H4 (cell line): Measurements from ENCODE around the gene IFNG. TPM values are rescaled to one million over a fixed set of nuclear protein-coding genes. Genes with fewer than 3 reads are reported as not detected.

Experiments used
- DNase-seq: peaks from one replicate; pipeline ENCODE4 v3.0.0-alpha.2; 2015; ENCODE audit warnings: low spot score
- total RNA-seq: library from RNA; depleted of rRNA; stranded (reverse); fragments of >200 nt; shearing (Covaris generic); gene quantifications from 2 replicates; pipeline ENCODE4 v1.2.3, GENCODE V29; 2014; rRNA removed

Gene IFNG
- total RNA-seq, 1 experiment from 2014 or later: not detected

GRCh38 chr12:68115281-68115680 lies 44.3 kb downstream of the IFNG start:
- no peak for DNase-seq

GRCh38 chr12:68114606-68115005 lies 44.9 kb downstream of the IFNG start:
- DNase-seq: no peak

DNA sequence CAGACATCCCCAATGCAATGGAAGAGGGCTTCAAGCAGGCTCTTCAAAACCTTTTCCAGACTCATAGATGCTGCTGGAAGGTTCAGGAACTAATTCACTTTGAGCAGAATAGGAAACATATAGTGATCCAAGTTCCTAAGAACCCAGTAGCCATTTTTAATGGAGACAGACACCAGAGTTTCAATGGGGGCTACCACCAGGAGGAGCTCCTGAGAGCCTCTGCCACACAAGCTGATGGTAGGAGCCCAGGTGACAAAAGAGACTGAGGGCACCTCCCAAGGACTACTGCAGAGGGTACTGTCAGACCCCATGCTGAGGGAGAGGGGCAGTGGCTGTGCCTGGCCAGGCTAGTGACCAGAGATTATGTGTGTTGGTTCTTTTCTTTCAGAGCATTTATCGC lies 45.9 kb downstream of the IFNG start:
- DNase-seq: no peak

GRCh38 chr12:68111995-68112394 lies 47.5 kb downstream of the IFNG start:
- no peak for DNase-seq

GRCh38 chr12:68109444-68110217 lies 49.9 kb downstream of the IFNG start:
- DNase-seq: no peak

- DNase-seq: no peak
Measured at GRCh38 chr12:68109001-68109400, 50.5 kb downstream of the IFNG start.

DNA sequence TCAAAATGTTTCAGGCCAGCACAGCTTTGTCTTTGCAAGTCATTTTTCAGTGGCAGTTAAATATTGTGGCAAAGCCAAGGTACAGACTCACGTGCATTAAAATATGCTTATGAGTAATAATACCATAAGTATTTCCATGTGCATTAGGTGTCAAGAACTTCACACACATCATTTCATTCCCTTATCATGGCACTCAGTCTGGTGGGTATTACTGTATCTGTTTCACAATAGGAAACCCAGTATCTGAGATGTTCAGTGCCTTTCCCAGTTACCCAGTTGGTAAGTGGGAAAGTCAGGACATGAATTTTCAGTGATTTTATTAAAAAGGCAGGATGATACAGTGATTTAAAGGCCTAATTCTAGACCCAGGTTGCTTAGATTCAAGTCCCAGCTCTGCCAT lies 52.9 kb downstream of the IFNG start:
- no peak for DNase-seq

DNA sequence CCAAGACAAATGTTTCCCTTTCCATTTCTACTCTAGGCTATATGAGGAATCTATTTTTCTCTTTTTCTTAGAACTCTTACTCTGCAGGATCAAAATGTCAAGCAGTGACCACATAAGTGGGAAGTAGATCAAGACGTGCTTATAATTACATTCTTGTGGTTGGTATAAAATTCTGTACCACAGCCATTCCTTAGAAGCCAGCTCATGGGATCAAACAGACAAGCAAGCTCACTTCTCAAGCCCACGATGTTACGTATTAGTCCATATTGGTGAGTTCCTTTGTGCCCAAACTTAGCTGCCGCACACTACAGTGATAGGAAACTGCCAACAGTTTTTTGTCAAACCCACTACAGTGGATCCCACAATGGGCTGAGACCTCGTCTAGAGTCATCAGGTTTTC lies 53.4 kb downstream of the IFNG start:
- DNase-seq: peak; percentile 92

Other genes with a start within 250 kb of the IFNG start
- gene IFNG-AS1, start 170.3 kb downstream of the IFNG start, total RNA-seq: not detected in 2 replicates
- gene IL26, start 66.1 kb upstream of the IFNG start, total RNA-seq: not detected in 2 replicates
- gene IL22, start 93.9 kb upstream of the IFNG start, total RNA-seq: not detected in 2 replicates
- 8.4 and 13.4 TPM in 2 replicates for gene MDM1, start 172.6 kb upstream of the IFNG start, total RNA-seq